GM04504 (cell line): ENCODE measurements around the gene PM20D2.

Experiments used
- DNase-seq: peaks from one replicate; pipeline ENCODE4 v3.0.0-alpha.2; 2012; ENCODE audit warnings: low read depth

PM20D2 gene

DNA sequence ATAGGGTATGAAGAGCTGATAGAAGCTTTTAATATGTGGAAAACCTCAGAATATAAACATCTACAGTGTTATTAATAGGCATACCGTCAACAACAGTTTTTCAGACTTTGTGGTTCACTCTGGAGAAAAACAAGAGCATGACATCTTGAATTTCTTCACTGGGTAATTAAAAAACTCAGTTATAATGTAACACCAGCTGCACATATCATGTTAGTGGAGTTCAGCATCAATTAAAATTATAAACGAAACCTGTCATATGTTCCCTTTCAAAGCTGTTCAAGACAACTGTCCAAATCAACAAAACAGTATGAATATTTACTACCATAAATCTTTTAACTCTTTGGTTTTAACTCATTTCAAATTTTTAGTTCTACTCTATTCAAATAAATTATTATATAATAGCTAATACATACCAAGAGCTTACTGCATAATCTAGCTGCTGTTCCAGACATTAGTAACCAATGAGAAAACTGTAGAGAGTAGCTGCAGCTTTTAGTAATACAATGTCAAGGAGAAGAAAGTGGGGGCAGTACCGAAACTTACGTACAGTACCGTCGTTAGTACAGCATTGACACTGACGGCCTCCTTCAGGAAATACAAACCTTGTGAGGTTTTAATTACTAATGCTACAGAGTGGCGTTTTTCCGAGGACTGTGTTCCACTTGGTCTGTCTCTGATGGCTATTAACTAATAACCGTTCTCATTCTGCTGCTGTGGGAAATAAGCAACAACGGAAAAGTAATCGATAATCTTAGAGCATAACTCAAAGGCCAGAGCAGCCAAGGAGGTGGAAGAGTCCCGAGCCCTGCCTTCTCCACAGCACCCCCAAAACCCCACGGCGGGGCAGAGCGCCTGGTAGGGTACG, 532 bp upstream of the PM20D2 start:
- no peak for DNase-seq

DNA sequence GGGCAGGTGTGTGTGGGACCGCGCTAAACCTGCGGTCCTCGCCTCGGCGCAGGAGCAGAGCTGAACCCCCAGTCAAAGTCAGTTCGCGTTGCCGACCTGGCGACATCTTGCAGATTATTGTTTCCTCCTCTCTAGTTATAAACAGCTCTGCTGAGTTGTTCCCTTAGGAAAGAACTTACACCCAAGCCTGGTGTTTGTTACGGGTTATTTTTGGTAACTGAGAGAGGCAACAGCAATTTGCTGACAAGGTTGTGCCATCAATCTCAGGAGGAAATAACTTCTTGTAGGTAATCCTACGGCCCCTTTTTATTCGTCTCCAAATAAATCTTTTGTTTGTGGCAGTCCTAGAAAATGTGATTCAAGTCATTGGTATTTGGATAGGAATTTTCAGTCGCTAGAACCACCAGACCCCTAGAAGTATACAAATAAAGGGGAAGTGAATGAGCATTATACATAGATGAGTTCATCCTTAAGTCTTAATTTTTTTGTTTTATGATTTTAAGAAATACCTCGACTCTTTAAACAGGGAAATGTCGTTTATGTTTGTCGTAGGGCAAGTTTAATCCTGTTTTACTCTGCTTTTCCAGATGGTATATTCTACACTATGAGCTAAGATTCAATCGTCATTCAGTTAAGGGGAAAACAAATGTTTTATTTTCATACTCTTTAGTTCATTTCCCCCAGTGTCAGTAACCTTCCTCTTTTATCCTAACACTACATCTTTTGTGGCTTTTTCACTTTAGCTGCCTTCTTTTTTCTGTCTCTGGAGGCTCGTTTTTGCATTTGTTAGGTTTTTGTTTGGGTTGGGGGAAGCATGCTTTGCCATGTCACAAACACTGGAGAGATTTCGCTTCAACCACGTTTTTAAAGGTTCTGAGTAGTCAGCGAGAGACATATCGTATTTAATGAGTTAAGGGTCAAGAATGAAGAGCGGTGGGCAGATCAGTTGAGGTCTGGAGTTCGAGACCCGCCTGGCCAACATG, 1.2 kb downstream of the PM20D2 start:
- DNase-seq = no peak

DNA sequence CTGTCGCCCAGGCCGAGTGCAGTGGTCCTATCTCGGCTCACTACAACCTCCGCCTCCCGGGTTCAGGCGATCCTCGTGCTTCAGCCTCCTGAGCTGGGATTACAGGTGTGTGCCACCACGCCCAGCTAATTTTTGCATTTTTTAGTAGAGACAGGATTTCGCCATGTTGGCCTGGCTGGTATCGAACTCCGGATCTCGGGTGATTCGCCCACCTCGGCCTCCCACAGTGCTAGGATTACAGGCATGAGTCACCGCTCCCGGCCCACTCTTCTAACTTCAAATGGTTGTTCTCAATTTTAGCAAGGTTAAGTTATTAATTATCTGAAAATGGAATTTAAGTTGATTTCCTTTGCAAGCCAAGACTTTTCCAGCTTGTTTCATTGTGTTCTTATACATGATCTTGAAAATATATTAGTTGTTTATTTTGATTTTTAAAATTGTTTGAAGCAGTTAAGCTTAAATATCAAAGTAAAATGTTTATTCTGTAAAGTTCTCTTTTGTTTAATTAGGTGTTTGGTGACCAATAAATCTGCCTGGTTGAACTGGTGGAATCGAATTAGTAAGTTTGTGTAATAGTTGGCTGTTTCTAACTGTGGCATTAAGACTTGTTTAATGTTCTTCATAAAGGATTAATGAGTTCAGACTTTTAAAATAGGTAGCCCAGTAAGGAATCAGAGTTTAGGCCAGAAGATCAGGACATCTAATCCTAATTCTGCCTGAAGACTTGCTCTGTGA, 2.3 kb downstream of the PM20D2 start:
- DNase-seq = no peak

DNA sequence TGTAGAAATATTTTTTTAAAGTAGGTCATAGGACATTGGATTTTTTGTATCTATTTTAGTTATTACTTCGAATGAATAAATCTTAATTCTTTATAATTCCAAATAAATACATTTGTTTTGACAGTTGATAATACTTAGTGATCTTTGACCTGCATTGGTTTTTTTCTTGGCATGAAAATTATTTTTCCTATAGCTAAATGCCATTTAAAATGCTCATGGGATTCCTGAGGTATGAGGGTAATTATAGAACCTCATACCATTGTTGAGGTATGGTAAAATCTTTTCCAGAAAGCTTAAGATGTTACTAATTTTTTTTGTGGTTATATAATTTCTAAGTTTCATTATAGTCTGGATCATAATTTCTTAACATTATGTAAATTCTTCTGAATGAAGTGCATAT, 8.3 kb downstream of the PM20D2 start:
- DNase-seq = no peak

DNA sequence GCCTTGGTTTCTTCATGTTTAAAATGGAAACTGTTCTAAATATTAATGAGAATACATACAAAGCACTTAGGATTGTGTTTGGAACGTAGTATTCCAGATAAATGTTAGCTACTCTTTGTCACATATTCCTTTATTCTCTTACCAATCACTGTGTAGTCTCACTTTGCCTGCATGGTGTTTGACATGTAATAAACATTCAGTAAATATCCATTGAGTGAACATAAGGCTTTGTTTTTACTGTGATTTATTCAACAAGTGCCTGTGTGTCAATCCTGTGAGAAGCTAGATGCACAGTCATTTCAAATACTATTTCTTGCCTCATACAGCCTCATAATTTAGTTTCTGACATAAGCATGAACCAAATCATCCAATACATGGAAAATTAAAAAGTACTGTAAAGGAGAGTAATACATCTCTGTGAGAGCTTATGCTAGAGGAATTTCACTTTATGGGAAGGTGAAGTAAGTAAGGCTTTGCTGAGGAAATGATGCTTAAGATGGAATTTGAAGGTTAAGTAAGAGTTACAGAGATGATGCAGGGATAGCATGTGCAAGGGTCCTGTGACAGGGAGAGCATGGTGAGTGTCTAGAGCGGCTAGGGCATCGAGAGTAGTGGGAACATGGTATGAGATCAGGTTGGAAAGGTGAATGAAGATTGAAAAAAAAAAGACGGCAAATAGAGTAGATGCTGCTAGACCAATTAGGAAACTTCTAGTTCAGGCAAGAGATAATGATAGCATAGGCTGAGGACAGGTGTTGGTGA, 14.7 kb downstream of the PM20D2 start:
- DNase-seq = no peak

DNA sequence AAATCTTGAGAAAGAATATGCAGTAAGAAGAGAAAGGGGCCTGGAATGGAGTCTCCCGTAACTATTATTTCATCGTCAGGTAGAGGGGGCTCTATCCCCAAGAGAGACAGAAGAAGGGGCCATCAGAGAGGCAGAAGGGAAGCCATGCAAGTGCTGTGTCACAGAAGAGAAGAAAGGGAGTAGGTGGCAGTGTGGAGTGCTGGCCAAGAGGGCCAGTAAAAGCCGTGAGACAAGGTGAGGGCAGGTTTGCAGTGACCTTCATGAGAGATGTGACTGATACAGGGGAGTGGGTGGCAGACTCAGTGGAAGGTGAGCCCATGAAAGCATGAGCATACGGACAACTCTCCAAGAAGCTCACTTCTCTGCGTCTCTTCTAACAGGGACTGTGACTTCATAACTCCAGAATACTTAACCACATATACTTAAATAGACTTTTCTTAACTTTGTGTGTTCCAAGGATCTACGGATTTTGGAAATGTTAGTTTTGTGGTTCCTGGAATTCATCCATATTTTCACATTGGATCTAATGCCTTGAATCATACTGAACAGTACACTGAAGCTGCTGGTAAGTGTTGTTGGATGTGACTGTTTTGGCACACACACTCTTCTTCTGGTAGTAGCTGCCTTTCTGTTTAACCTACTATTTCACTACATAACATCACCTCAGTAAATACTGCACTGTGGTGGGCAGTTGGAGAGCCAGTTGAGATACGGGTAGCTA, 15.6 kb downstream of the PM20D2 start:
- no peak for DNase-seq

DNA sequence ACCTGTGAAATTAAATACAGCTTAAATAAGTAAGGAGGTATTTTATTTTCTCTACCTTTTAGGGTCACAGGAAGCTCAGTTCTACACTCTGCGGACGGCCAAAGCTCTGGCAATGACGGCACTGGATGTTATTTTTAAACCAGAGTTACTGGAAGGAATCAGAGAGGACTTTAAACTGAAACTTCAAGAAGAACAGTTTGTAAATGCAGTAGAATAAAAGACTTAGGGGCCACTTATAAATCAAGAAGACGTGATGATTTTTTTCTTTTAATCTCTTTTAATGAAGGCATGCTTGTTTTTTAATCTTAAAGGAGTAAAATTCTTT, 16.2 kb downstream of the PM20D2 start:
- no peak for DNase-seq

DNA sequence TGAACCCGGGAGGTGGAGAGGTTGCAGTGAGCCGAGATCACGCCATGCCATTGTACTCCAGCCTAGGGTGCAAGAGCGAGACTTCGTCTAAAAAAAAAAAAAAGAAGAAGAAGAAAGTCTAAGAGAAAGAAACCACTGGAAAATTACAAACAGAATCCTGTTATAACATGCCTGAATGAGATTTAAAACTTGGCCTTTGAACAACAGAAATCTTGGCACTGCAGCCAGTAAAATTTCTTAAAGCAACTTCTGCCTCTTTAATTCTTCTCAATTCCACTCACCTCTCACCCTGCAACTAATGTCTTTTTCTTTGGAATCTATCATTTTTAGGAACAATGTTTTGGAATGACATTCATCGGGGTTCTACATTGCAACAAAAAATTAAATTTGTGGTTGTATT, 26.3 kb downstream of the PM20D2 start:
- no peak for DNase-seq

DNA sequence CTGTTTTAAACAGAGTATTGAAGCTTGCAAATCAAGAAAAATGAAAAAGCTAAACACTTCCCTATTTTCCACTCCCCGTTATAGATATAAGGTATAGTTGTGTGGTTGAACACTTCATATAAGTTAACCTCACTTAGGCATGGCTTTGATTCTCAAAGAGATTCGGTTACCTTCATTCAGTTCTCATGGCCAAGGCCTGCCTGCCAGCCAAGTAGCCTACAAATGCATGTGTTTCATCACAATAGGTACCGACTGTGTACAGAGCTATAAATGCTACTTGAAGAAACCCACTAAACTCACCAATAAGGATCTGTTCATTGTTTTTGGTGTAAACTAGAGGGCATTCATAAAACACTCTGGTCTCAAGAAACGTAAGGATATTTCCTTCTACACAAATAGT, 27.8 kb downstream of the PM20D2 start:
- no peak for DNase-seq

DNA sequence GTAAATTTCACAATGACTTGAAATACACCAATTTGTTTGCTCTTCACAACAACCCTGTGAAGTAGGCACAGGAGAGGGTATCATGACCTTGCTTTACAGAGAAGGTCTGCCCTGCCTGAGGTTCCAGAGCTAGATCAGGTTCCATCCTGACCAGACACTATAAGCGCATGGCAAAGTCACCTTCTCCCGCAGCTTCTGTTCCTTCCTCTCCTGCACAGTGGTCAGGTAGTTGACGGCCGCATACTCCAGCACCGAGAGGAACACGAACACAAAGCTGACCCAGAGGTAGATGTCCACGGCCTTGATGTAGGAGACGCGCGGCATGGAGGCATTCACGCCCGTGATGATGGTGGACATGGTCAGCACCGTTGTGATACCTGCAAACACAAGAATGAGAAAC, 34.3 kb downstream of the PM20D2 start:
- no peak for DNase-seq

DNA sequence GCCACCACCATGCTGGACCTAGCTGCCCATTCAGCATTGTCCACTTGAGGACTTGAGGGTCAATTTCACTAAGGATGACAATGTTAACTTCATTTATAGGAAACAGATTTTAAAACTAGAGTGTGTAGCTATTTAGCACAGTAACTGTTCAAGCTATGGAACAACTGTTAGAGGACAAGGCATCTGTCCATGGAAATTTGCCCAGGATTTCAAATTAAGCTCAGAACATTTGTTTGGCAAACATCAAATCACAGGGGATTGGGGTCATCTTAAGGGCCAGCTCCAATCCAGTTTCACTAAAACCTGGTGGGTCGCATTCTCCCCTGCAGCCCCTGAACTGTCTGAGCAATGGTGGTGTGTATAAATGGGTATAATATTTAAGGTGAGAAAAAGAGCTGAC, 35.1 kb downstream of the PM20D2 start:
- no peak for DNase-seq

DNA sequence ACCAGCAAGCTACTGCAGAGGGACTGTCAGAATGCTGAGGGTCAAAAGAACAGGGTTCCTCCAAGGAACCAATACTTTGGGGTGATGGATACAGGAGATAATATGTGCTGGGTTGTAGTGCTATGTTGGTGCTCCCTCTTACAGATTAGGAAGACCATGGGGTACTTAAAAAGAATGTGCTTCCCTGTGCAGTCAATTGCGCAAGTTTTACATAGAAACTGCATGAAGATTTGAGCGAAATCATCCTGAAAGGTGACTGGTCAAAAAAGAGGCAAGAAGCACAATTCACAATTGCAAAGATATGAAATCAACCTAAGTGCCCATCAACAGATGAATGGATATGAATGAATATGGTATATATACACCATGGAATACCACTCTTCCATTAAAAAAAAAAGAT, 37.4 kb downstream of the PM20D2 start:
- no peak for DNase-seq

DNA sequence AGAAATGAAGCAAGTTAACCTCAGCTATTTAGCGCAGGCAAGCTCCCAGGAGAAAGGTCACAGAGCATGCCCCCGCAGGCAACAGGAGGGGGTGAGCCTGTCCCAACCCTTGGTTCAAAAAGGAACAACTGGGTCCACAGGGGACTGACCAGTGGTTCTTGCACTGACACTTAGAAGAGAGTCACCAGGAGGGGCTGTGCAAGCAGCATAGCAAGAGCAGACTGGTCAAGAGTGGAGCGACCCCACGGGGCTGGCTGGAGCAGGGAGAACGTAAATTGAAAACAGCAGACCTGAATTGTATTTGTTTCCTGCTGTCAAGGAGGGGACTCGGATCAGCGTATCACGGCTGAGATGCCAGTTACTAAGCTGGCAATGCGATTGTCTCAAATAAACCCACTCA, 38.5 kb downstream of the PM20D2 start:
- no peak for DNase-seq

DNA sequence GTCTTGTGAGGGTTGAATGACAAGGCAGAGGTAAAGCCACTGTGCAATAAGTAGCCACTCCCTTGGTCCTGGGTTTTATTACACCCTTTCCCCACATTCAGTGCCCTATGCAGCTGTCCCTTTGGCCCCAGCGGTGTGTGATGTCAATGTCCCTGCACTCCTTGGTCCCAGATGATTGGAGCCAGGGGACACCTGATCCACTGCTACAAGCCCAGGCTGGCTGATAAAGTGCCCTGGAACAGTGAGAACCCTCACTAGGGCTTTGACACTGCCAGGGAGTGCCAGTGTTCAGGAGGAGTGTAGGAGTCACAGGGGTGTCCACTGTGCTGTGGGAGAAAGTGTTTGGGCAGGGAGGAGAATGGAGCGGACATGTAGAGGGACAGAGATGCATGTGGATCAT, 40.9 kb downstream of the PM20D2 start:
- DNase-seq = no peak

DNA sequence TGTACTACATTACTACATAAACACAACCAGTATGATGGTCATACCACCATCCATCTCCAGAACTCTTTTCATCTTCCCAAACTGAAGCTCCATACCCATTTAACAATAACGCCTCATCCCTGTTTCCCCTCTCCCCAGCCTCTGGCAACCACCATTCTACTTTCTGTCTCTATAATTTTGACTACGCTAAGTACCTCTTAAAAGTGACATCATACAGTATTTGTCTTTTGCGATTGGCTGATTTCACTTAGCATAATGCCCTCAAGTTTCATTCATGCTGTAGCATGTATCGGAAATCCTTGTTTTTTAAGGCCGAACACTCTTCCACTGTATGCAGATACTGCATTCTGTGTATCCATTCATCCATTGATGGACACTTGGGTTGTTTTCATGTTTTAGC, 41.6 kb downstream of the PM20D2 start:
- no peak for DNase-seq

DNA sequence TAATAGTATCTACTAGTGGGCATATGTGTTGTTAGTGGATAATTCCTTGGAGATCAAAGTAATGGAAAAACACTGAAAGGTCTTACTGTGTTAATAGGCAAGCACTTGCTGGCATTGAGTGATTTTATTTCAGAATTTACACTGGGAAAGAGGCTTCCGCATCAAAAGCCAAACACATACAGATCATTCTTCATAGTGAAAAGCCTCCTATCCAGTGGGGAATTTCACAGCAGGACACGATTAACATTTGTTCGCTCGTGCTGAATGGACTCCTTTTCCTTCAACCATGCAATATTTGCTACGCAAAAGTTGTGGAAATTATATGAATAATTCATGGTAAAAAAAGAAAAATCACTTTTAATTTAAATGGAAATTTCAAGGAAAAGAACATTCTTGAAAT, 44.9 kb downstream of the PM20D2 start:
- DNase-seq = no peak

DNA sequence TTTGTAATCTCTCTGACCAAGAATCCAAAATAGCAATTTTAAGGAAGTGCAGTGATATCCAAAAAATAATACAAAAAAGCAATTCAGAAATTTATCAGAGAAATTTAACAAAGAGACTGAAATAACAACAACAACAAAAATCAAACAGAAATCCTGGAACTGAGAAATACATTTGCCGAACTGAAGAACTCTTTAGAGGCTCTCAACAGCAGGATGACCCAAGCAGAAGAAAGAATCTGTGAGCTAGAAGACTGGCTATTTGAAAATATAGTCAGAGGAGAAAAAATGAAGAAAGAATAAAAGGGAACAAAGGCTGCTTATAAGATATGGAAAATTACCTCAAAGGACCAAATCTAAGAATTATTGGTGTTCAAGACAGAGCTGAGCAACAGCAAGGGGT, 48.7 kb downstream of the PM20D2 start:
- DNase-seq = no peak

DNA sequence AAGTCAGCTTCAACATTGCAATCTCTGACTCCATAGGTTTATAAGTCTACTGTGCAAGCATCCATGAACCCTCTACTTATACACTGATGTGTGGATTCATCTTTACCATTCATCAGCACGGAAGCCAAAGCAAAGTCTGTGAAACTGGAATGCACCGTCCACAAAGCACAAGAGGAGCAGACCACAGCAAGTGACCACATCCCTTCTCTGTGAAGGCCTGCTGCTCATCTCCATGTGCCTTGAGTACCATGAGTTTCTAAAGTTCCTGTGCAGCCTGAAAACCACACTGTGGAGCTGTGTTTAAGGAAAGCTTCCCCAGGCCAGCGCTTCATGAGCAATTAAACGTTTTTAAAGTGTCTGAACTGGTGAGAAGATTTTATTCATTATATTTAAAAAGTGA, 51.3 kb downstream of the PM20D2 start:
- no peak for DNase-seq

DNA sequence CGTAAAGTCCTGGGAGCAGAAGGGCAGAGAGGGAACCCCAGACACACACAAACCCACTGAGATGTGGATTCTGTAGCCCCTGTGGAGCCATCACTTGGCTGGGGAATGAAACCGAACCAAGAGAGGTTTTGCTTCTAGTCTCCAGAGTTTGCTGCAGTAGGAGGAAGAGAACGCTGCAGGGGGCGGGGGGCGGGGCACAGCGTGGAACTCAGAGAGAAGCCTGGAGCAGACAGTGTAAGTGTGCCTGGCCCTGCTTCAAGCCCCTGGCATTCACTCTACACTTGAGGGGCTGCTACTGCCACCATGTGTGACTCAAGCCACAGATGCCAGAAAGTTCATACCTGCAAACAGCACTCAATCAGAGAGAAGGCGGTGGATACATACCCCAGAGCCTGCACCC, 52.4 kb downstream of the PM20D2 start:
- DNase-seq = no peak

DNA sequence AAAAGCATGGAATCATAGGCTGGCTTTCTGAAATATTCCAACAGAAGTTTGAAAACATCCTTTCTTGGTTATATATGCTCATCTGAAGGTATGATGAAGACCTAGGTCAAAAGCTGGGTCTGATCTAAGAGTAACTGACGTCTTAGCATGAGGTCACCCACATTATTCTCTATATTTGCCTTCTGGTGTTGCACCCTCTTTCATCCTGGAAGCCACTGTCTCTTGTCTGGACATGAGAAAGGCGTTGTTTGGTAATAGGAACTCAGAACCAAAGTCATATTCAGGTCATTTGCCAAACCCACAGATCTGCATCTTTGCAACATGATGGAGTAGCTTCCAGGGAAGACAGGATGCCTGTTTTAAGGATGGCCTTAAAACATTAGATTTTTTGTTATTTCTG, 53.7 kb downstream of the PM20D2 start:
- no peak for DNase-seq

DNA sequence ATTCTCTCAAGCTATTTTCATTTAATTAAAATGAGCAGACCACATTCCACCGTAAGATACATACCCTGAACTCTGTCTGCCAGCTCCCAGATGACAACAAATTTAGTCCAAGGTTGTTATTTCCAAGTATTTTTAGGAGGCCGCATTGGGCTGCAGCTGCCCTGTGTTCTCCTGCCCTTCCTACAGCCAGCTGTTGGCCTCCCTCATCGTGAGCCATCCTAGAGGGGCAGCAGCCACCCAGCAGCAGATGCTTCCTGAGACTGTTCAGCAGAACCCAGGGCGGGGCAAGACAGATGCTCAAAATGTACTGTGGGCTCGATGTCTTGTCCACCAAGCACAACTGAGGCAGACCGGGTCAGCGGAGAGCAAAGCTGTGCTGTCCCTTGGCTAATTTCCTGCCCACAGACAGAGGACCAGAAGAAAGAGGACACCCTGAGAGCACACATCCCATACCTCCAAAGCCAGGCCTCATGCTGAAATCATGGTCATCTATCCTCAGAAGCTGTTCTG, 54.9 kb downstream of the PM20D2 start:
- no peak for DNase-seq
